HUES6 (cell line): ENCODE data around the gene KDM1B.

Experiments
- H3K27ac ChIP-seq: 2 replicates; pipeline ENCODE4 v1.7.0; 2013; ENCODE audit warnings: low read depth, mild to moderate bottlenecking, low read length, inconsistent platforms
- H3K27me3 ChIP-seq: 2 replicates; pipeline ENCODE4 v1.6.1; 2013; ENCODE audit warnings: low read length; ENCODE audit not compliant: control insufficient read depth, insufficient read depth
- H3K36me3 ChIP-seq: 2 replicates; pipeline ENCODE4 v1.6.1; 2013; ENCODE audit warnings: low read length; ENCODE audit not compliant: control insufficient read depth, insufficient read depth
- H3K4me1 ChIP-seq: 2 replicates; pipeline ENCODE4 v1.6.1; 2013; ENCODE audit warnings: low read length; ENCODE audit not compliant: control insufficient read depth, insufficient read depth
- H3K4me3 ChIP-seq: 2 replicates; pipeline ENCODE4 v1.5.1; 2013; ENCODE audit warnings: low read depth, low read length
- H3K9ac ChIP-seq: one replicate; pipeline ENCODE4 v1.6.1; 2013; ENCODE audit warnings: mild to moderate bottlenecking, low read length
- H3K9me3 ChIP-seq: 2 replicates; pipeline ENCODE4 v1.6.1; 2013; ENCODE audit warnings: low read depth, low read length; ENCODE audit not compliant: control insufficient read depth, insufficient read depth

KDM1B gene

DNA sequence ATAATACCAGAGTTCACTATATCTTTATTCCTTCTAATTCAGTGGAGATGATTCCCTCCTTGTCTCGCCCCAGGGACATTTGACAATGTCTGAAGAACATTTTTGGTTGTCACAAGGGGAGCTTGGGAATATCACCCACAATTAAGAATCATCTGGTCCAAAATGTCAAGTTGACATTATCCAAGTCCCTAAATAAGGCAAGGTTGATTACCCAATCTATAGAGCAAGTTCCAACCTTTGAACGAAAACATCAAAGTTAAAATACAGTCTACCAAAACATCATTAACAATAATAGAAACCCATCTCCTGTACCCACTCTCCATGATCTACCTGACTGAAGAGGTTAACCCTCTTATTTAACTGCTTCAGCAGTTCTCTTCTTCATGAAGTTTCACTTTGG is 93.5 kb downstream of the KDM1B start:
- Histone ChIP-seq H3K27me3 (no peaks in the 10 kb centered on the region), H3K4me1 (no peaks in the 10 kb centered on the region), H3K9ac (no peak overlapping the region), H3K36me3 (peaks cover 96% of the 10 kb centered on the region), H3K27ac (no peak overlapping the region), H3K9me3 (no peaks in the 10 kb centered on the region), H3K4me3 (no peak overlapping the region)

DNA sequence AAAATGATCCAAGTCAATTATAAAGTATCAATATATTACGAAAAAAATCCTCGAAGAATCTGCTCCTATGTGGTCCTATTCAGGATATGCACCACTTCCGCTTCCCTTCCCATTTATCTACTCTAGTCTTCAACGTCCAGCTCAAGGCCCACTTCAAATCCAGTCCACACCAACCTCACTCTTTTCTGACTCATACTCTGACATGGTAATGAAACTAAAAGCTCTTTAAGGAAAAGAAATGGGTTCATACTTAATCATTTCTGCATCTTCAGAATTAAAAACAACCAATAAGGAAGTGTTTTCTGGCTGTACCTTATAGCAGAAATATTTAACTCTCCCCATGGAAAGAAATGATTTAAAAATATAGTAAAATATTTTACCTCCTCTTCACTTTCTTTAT is 94.0 kb downstream of the KDM1B start:
- Histone ChIP-seq H3K9me3 (no peaks in the 10 kb centered on the region), H3K27ac (no peak overlapping the region), H3K4me3 (no peak overlapping the region), H3K36me3 (peaks cover 96% of the 10 kb centered on the region), H3K4me1 (no peaks in the 10 kb centered on the region), H3K9ac (no peak overlapping the region), H3K27me3 (no peaks in the 10 kb centered on the region)

GRCh38 chr6:18253635-18254034 is 98.4 kb downstream of the KDM1B start:
- H3K9ac ChIP-seq, result no peak overlapping the region
- no peak overlapping the region for H3K27ac ChIP-seq
- H3K4me1 ChIP-seq, result no peaks in the 10 kb centered on the region
- no peaks in the 10 kb centered on the region for H3K27me3 ChIP-seq
- no peaks in the 10 kb centered on the region for H3K9me3 ChIP-seq
- H3K36me3 ChIP-seq, result peaks cover 95% of the 10 kb centered on the region
- H3K4me3 ChIP-seq, result no peak overlapping the region

DNA sequence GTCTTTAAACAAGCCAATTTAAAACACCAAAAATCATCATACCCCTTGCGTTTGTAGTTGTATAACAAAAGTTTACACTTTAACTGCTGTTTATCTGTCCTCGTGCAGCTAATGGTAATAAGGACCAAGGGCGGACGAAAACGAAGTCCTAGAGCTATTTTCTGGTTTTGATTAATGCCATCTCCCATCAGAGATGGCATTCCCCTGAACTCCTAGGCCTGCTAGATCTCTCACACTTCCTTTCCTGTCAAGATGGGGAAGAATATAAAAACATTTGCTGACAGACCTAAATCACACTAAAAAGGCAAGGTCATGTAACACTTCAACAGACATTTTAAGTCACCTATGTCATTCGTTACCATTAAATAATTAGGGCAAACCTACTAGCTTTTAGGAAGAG is 99.6 kb downstream of the KDM1B start:
- H3K27me3 ChIP-seq, result no peaks in the 10 kb centered on the region
- H3K27ac ChIP-seq, result no peak overlapping the region
- H3K4me1 ChIP-seq, result peaks cover 4% of the 10 kb centered on the region; the same call in 1 of the 2 replicates
- no peak overlapping the region for H3K4me3 ChIP-seq
- no peaks in the 10 kb centered on the region for H3K9me3 ChIP-seq
- H3K9ac ChIP-seq, result no peak overlapping the region
- peaks cover 91% of the 10 kb centered on the region for H3K36me3 ChIP-seq

GRCh38 chr6:18259675-18260447 is 104.6 kb downstream of the KDM1B start:
- Histone ChIP-seq H3K27me3 (no peaks in the 10 kb centered on the region), H3K27ac (no peak overlapping the region), H3K9me3 (no peaks in the 10 kb centered on the region), H3K36me3 (peaks cover 60% of the 10 kb centered on the region), H3K9ac (no peak overlapping the region), H3K4me1 (peaks cover 20% of the 10 kb centered on the region), H3K4me3 (no peak overlapping the region)

DNA sequence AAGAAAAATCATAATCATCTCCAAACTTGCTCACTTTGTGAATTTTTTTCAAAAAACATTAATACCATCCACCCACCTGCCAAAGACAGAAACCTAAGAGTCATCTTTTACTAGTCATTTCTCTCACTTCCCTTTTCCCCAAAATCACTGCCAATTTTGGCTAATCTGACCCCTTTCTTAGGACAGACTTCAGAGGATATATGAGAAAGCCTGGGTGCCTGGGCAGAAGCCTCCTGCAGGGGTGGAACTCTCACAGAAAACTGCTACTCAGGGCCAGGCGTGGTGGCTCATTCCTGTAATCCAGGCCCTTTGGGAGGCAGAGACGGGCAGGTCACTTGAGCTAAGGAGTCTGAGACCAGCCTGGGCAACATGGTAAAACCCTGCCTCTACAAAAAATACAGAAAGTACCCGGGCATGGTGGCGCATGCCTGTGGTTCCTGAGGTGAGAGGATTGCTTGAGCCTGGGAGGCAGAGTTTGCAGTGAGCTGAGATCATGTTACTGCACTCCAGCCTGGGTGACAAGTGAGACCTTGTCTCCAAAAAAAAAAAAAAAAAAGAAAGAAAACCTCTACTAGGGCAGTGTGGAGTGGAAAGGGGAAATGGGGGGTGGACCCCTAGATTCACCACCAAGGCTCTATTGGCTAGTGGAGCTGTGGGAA is 105.4 kb downstream of the KDM1B start:
- H3K27me3 ChIP-seq, result 0 out of 2 replicates have a peak, but pooled peaks cover 2% of the 10 kb centered on the region
- H3K4me1 ChIP-seq, result peaks cover 27% of the 10 kb centered on the region
- H3K9ac ChIP-seq, result peak overlapping the region; percentile 15
- H3K4me3 ChIP-seq, result 0 out of 2 replicates have a peak overlapping the region, but pooled peaks have one; percentile 25
- H3K9me3 ChIP-seq, result no peaks in the 10 kb centered on the region
- no peak overlapping the region for H3K27ac ChIP-seq
- H3K36me3 ChIP-seq, result peaks cover 53% of the 10 kb centered on the region

- no peaks in the 10 kb centered on the region for H3K9me3 ChIP-seq
- peaks cover 29% of the 10 kb centered on the region for H3K4me1 ChIP-seq
- peak overlapping the region; percentile 33 for H3K9ac ChIP-seq
- H3K36me3 ChIP-seq, result peaks cover 40% of the 10 kb centered on the region
- H3K27ac ChIP-seq, result no peak overlapping the region
- peak overlapping the region; percentile 91 for H3K4me3 ChIP-seq
- H3K27me3 ChIP-seq, result 0 out of 2 replicates have a peak, but pooled peaks cover 3% of the 10 kb centered on the region
Measured at GRCh38 chr6:18261877-18262276, 106.7 kb downstream of the KDM1B start.

DNA sequence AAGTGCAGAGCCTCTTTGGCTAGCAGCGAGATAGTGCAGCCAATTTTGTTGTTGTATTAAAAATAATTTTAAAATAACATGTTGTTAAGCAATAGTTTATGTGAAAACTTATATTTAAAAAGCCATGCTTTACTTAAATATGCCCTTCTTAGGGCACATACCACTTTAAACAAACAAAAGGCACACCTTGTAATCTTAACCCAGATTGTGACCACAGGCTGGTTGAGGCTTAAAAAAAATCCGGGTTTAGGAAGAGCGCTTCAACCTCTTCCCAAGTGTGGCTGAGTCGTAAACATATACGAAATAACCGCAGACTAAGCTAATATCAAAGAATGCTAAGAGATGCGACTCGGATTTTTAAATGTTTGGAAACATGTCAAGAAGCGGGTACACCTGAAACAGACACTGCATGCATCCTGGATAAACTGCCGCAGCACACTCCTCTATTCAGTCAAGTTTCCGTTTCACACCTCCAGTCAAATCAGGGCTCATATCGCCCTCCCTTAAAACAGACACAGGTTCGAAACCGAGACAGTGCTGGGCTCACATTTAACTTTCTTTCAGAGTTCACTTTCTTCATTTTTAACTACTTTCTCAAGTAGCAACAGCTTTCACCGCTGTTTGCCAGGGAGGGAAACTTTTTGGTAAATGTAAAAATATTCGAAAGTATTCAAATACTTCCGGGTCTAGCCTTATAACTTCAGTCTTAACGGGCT is 107.6 kb downstream of the KDM1B start:
- peak overlapping the region; percentile 90; the same call in 1 of the 2 replicates for H3K27ac ChIP-seq
- H3K27me3 ChIP-seq, result 0 out of 2 replicates have a peak, but pooled peaks cover 4% of the 10 kb centered on the region
- H3K9me3 ChIP-seq, result no peaks in the 10 kb centered on the region
- H3K9ac ChIP-seq, result peak overlapping the region; percentile 98
- H3K4me3 ChIP-seq, result peak overlapping the region; percentile 91
- H3K4me1 ChIP-seq, result peaks cover 29% of the 10 kb centered on the region
- peaks cover 30% of the 10 kb centered on the region for H3K36me3 ChIP-seq

- Histone ChIP-seq H3K27ac (peak overlapping the region; percentile 90), H3K36me3 (peaks cover 23% of the 10 kb centered on the region), H3K27me3 (peaks cover 8% of the 10 kb centered on the region; the same call in 1 of the 2 replicates), H3K9me3 (no peaks in the 10 kb centered on the region), H3K9ac (peak overlapping the region; percentile 98), H3K4me3 (peak overlapping the region; percentile 91), H3K4me1 (peaks cover 32% of the 10 kb centered on the region)
Measured at GRCh38 chr6:18263418-18264218, 108.4 kb downstream of the KDM1B start.

GRCh38 chr6:18264219-18264922 is 109.1 kb downstream of the KDM1B start, which contains the start of gene DEK:
TSS of gene DEK (minus strand) at chr6:18264530. CDS start at chr6:18263987, 543 bp downstream.
- Histone ChIP-seq H3K27ac (peak within 1 kb of the TSS; percentile 90), H3K9me3 (no peaks in the 10 kb centered on the region), H3K9ac (peak within 1 kb of the TSS; percentile 98), H3K27me3 (peaks cover 8% of the 10 kb centered on the region; the same call in 1 of the 2 replicates), H3K36me3 (peaks cover 19% of the 10 kb centered on the region), H3K4me3 (peak within 1 kb of the TSS; percentile 91), H3K4me1 (peaks cover 32% of the 10 kb centered on the region)
